GM12801 (cell line): ENCODE results near the gene DACH1.

Experiments used
- CTCF ChIP-seq: IDR thresholded peaks from one replicate; pipeline ENCODE4 v1.5.1; 2011; ENCODE audit warnings: control low read depth; ENCODE audit not compliant: insufficient read length; ENCODE audit errors: extremely low read depth

The DACH1 gene

GRCh38 chr13:71751073-71751472 is 115.9 kb downstream of the DACH1 start:
- no peak for TF ChIP-seq CTCF

- TF ChIP-seq CTCF, result no peak
These were observed 136.7 kb downstream of the DACH1 start for GRCh38 chr13:71730267-71730666.

- no peak for TF ChIP-seq CTCF
These were observed 137.6 kb downstream of the DACH1 start for GRCh38 chr13:71729441-71729840.

- TF ChIP-seq CTCF, result no peak
These were observed 139.3 kb downstream of the DACH1 start for GRCh38 chr13:71727662-71728061.

- TF ChIP-seq CTCF, result no peak
These were observed 140.0 kb downstream of the DACH1 start for GRCh38 chr13:71727042-71727441.

GRCh38 chr13:71722206-71722605 is 144.8 kb downstream of the DACH1 start:
- no peak for TF ChIP-seq CTCF

- TF ChIP-seq CTCF, result no peak
These were observed 145.9 kb downstream of the DACH1 start for GRCh38 chr13:71721104-71721503.

GRCh38 chr13:71718931-71719330 is 148.1 kb downstream of the DACH1 start:
- TF ChIP-seq CTCF, result no peak
